ENCODE data around the gene URB1. TPM values are rescaled to one million over a fixed set of nuclear protein-coding genes. Genes with fewer than 3 reads are reported as not detected.
"Not testable (repeated sequence)": the region's sequence is repeated elsewhere in the genome, so short reads cannot be mapped to it uniquely, and the experiment has no call there.

Gene URB1
- total RNA-seq, 1 donor from 2014 or later: 11.9 TPM

GRCh38 chr21:32413697-32414578 lies 21.1 kb upstream of the URB1 start:
- no peak for DNase-seq
- intact Hi-C loops (cut with micrococcal nuclease): no loop called here
- no peak for ATAC-seq

GRCh38 chr21:32413015-32413504 lies 20.2 kb upstream of the URB1 start:
- ATAC-seq: peak; percentile 3
- DNase-seq: peak; percentile 65
- intact Hi-C loops (cut with micrococcal nuclease): no loop called here

- DNase-seq: peak; percentile 87
- ATAC-seq: peak; percentile 72
- intact Hi-C loops (cut with micrococcal nuclease): no loop called here
Observed at GRCh38 chr21:32412162-32413014, 19.6 kb upstream of the URB1 start, which contains the start of gene EVA1C. Gene EVA1C, plus strand, starts transcription at chr21:32412706. Its CDS starts 148 bp downstream, at chr21:32412854.

GRCh38 chr21:32411350-32412161 lies 18.7 kb upstream of the URB1 start:
- intact Hi-C loops (cut with micrococcal nuclease): no loop called here
- ATAC-seq: peak; percentile 91
- peak; percentile 98 for DNase-seq

- intact Hi-C loops (cut with micrococcal nuclease): no loop called here
Observed at GRCh38 chr21:32410916-32411315, 18.1 kb upstream of the URB1 start.

GRCh38 chr21:32410291-32410690 lies 17.5 kb upstream of the URB1 start:
- intact Hi-C loops (cut with micrococcal nuclease): no loop called here
- ATAC-seq (no peak), DNase-seq (no peak)

More at GRCh38 chr21:32410916-32411315, 18.1 kb upstream of the URB1 start:
- ATAC-seq (no peak), DNase-seq (no peak)

GRCh38 chr21:32406405-32406804 lies 13.6 kb upstream of the URB1 start:
- DNase-seq (no peak), ATAC-seq (no peak)
- intact Hi-C loops (cut with micrococcal nuclease): no loop called here

- peak; percentile 57 for DNase-seq
- intact Hi-C loops (cut with micrococcal nuclease): loop anchor here (2.0 kb wide), 2 partner anchors 160 to 198 kb away; no protein-coding TSS in a partner anchor
- ATAC-seq: peak; percentile 83
Observed at GRCh38 chr21:32403201-32403777, 10.5 kb upstream of the URB1 start.

- DNase-seq (no peak), ATAC-seq (no peak)
- intact Hi-C loops (cut with micrococcal nuclease): no loop called here
Observed at GRCh38 chr21:32393677-32394001, 827 bp upstream of the URB1 start.

GRCh38 chr21:32392299-32392879 lies 423 bp downstream of the URB1 start:
- ATAC-seq: peak; percentile 37
- DNase-seq: no peak
- intact Hi-C loops (cut with micrococcal nuclease): no loop called here

- no peak for DNase-seq
- no peak for ATAC-seq
- intact Hi-C loops (cut with micrococcal nuclease): no loop called here
Observed at GRCh38 chr21:32391755-32392154, 1.1 kb downstream of the URB1 start.

- intact Hi-C loops (cut with micrococcal nuclease); DNase-seq; ATAC-seq: not testable (repeated sequence)
Observed at GRCh38 chr21:32390537-32391224, 2.1 kb downstream of the URB1 start.

GRCh38 chr21:32389337-32390015 lies 3.3 kb downstream of the URB1 start:
- ATAC-seq (no peak), DNase-seq (no peak)
- intact Hi-C loops (cut with micrococcal nuclease): no loop called here

- DNase-seq (no peak), ATAC-seq (no peak)
- intact Hi-C loops (cut with micrococcal nuclease): no loop called here
Observed at GRCh38 chr21:32388306-32388705, 4.5 kb downstream of the URB1 start.

- intact Hi-C loops (cut with micrococcal nuclease): no loop called here
- no peak for ATAC-seq
- DNase-seq: no peak
Observed at GRCh38 chr21:32387151-32387550, 5.7 kb downstream of the URB1 start.

- intact Hi-C loops (cut with micrococcal nuclease): no loop called here
- peak; percentile 71 for DNase-seq
- peak; percentile 89 for ATAC-seq
Observed at GRCh38 chr21:32386195-32386870, 6.5 kb downstream of the URB1 start.

- intact Hi-C loops (cut with micrococcal nuclease): no loop called here
- ATAC-seq: no peak
- DNase-seq: no peak
Observed at GRCh38 chr21:32383812-32384211, 9.0 kb downstream of the URB1 start.
